Measurements from ENCODE around the gene NEGR1. TPM values are rescaled to one million over a fixed set of nuclear protein-coding genes. Genes with fewer than 3 reads are reported as not detected.

NEGR1 gene
- total and polyA plus RNA-seq, 4 donors: 0.08 to 0.14 (median 0.12) TPM; not detected in 1

DNA sequence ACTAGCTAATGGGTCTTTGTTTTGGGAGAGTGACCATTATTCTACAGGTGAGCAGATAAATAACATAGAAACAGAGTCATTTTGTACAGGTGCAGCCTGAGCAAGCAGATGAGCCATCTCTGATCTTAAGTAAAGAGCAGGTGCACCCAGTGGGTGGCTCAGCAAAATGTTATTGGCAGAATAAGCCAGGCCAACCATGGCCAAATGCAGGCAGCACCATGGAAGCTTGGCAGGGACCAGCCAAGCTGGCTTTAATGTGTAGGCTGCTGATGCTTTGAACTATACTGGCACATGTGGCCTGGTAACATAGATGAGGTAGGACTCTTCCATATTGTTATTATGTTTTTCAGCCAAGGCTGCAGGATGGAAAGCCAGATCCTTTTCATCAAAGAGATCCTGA, 648.2 kb downstream of the NEGR1 start:
- TF ChIP-seq TAF1 (conservative IDR thresholded peaks at IDR 0.05): no peak
- no peak for TF ChIP-seq SP1 (IDR thresholded peaks at IDR 0.05)
- no peak for TF ChIP-seq FOXA1 (IDR thresholded peaks at IDR 0.05)
- TF ChIP-seq, protein P1, sequence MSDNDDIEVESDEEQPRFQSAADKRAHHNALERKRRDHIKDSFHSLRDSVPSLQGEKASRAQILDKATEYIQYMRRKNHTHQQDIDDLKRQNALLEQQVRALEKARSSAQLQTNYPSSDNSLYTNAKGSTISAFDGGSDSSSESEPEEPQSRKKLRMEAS (IDR thresholded peaks at IDR 0.05): no peak
- TF ChIP-seq, protein P2, sequence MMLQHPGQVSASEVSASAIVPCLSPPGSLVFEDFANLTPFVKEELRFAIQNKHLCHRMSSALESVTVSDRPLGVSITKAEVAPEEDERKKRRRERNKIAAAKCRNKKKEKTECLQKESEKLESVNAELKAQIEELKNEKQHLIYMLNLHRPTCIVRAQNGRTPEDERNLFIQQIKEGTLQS (IDR thresholded peaks at IDR 0.05): no peak
- TF ChIP-seq, protein P3, sequence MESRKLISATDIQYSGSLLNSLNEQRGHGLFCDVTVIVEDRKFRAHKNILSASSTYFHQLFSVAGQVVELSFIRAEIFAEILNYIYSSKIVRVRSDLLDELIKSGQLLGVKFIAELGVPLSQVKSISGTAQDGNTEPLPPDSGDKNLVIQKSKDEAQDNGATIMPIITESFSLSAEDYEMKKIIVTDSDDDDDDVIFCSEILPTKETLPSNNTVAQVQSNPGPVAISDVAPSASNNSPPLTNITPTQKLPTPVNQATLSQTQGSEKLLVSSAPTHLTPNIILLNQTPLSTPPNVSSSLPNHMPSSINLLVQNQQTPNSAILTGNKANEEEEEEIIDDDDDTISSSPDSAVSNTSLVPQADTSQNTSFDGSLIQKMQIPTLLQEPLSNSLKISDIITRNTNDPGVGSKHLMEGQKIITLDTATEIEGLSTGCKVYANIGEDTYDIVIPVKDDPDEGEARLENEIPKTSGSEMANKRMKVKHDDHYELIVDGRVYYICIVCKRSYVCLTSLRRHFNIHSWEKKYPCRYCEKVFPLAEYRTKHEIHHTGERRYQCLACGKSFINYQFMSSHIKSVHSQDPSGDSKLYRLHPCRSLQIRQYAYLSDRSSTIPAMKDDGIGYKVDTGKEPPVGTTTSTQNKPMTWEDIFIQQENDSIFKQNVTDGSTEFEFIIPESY (IDR thresholded peaks at IDR 0.05): no peak
- TF ChIP-seq, protein P4, sequence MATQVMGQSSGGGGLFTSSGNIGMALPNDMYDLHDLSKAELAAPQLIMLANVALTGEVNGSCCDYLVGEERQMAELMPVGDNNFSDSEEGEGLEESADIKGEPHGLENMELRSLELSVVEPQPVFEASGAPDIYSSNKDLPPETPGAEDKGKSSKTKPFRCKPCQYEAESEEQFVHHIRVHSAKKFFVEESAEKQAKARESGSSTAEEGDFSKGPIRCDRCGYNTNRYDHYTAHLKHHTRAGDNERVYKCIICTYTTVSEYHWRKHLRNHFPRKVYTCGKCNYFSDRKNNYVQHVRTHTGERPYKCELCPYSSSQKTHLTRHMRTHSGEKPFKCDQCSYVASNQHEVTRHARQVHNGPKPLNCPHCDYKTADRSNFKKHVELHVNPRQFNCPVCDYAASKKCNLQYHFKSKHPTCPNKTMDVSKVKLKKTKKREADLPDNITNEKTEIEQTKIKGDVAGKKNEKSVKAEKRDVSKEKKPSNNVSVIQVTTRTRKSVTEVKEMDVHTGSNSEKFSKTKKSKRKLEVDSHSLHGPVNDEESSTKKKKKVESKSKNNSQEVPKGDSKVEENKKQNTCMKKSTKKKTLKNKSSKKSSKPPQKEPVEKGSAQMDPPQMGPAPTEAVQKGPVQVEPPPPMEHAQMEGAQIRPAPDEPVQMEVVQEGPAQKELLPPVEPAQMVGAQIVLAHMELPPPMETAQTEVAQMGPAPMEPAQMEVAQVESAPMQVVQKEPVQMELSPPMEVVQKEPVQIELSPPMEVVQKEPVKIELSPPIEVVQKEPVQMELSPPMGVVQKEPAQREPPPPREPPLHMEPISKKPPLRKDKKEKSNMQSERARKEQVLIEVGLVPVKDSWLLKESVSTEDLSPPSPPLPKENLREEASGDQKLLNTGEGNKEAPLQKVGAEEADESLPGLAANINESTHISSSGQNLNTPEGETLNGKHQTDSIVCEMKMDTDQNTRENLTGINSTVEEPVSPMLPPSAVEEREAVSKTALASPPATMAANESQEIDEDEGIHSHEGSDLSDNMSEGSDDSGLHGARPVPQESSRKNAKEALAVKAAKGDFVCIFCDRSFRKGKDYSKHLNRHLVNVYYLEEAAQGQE (IDR thresholded peaks at IDR 0.05): no peak
- TF ChIP-seq GABPA (IDR thresholded peaks at IDR 0.05 in 1 of 2, conservative IDR thresholded peaks at IDR 0.05 in 1 of 2): no peak
- TF ChIP-seq CTCF (IDR thresholded peaks at IDR 0.05; ENCODE audit: low read depth, low read length, missing input control): no peak
- no peak for TF ChIP-seq HNF4G (IDR thresholded peaks at IDR 0.05)
- no peak for TF ChIP-seq YY1 (IDR thresholded peaks at IDR 0.05)
- no peak for TF ChIP-seq EGR1 (IDR thresholded peaks at IDR 0.05; ENCODE audit: low read depth in 2 of 2)
- no peak for TF ChIP-seq FOXA2 (IDR thresholded peaks at IDR 0.05)
- TF ChIP-seq JUND (IDR thresholded peaks at IDR 0.05): no peak
- TF ChIP-seq RAD21 (IDR thresholded peaks at IDR 0.05): no peak
- TF ChIP-seq NR2F2 (IDR thresholded peaks at IDR 0.05): no peak
- no peak for TF ChIP-seq RXRA (IDR thresholded peaks at IDR 0.05)
- TF ChIP-seq HNF4A (conservative IDR thresholded peaks at IDR 0.05): no peak
- Histone ChIP-seq H3K9ac (ENCODE audit: low read depth in 1 of 2, low read length in 2 of 2) (no peak overlapping the region), H3K9me3 (ENCODE audit: control insufficient read depth in 4 of 4, low read length in 3 of 4) (no peaks in the 10 kb centered on the region), H3K27me3 (ENCODE audit: control insufficient read depth in 4 of 4, insufficient read depth in 4 of 4, low read length in 3 of 4) (no peaks in the 10 kb centered on the region), H3K4me3 (ENCODE audit: low read depth in 1 of 3, low read length in 3 of 3) (no peak overlapping the region), H3K4me1 (ENCODE audit: control insufficient read depth in 4 of 4, insufficient read depth in 4 of 4, low read length in 3 of 4) (no peaks in the 10 kb centered on the region), H3K36me3 (ENCODE audit: control insufficient read depth in 4 of 4, insufficient read depth in 3 of 4, low read depth in 1 of 4, low read length in 3 of 4) (no peaks in the 10 kb centered on the region), H3K27ac (ENCODE audit: low read depth in 1 of 2, low read length in 2 of 2) (no peak overlapping the region)
- DNase-seq (ENCODE audit: low spot score): no peak
